ENCODE results near the gene MKI67. TPM values are rescaled to one million over a fixed set of nuclear protein-coding genes. Genes with fewer than 3 reads are reported as not detected.
"Not testable (repeated sequence)": the region's sequence is repeated elsewhere in the genome, so short reads cannot be mapped to it uniquely, and the experiment has no call there.

Gene MKI67
- total RNA-seq, 1 donor from 2014 or later = 0.64 TPM

- H3K27me3 ChIP-seq = no peaks in the 10 kb centered on the region
- no peak for TF ChIP-seq CTCF (IDR thresholded peaks at IDR 0.05)
- no peaks in the 10 kb centered on the region for H3K4me1 ChIP-seq
- H3K9me3 ChIP-seq = peaks cover 0 to 4% of the 10 kb centered on the region in 2 donors
- no peaks in the 10 kb centered on the region for H3K36me3 ChIP-seq
- no peak overlapping the region for H3K27ac ChIP-seq
- no peak overlapping the region for H3K4me3 ChIP-seq
- intact Hi-C loops (cut with DNase I) = no loop called here
- DNase-seq (ENCODE audit: low spot score in 2 of 2) = no peak
Observed at GRCh38 chr10:128169811-128170379, 43.7 kb upstream of the MKI67 start.

- H3K9me3 ChIP-seq = no peaks in the 10 kb centered on the region
- intact Hi-C loops (cut with DNase I) = no loop called here
- H3K27me3 ChIP-seq = no peaks in the 10 kb centered on the region
- TF ChIP-seq CTCF (IDR thresholded peaks at IDR 0.05) = no peak
- no peaks in the 10 kb centered on the region for H3K4me1 ChIP-seq
- no peak overlapping the region for H3K27ac ChIP-seq
- no peak for DNase-seq (ENCODE audit: low spot score in 2 of 2)
- no peak overlapping the region for H3K4me3 ChIP-seq
- no peaks in the 10 kb centered on the region for H3K36me3 ChIP-seq
Observed at GRCh38 chr10:128167926-128168520, 41.8 kb upstream of the MKI67 start.

- intact Hi-C loops (cut with DNase I); H3K36me3 ChIP-seq; H3K9me3 ChIP-seq; H3K4me1 ChIP-seq; H3K4me3 ChIP-seq; H3K27ac ChIP-seq; H3K27me3 ChIP-seq; DNase-seq (ENCODE audit: low spot score in 2 of 2): not testable (repeated sequence)
Observed at GRCh38 chr10:128167123-128167522, 40.9 kb upstream of the MKI67 start.

DNA sequence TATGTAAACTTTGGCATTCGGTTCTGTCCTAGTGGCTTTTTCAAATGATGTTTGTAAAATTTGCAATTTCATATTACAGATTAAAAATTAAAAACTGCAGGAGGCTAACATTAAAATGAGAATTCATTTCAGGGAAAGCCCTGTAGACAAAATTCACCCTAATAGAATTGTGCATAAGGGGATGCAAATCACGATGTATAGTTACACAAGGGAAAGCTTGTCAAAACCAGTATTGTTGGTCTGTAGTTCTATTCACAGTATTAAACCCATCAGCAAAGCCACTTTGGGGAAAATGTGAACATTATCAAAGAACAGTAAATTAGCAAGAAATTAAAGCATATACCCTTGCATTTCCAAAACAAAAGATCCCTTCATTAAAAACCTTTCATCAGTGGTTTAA lies 39.9 kb upstream of the MKI67 start:
- intact Hi-C loops (cut with DNase I) = no loop called here
- no peaks in the 10 kb centered on the region for H3K27me3 ChIP-seq
- no peak for TF ChIP-seq CTCF (IDR thresholded peaks at IDR 0.05)

GRCh38 chr10:128165536-128165935 lies 39.3 kb upstream of the MKI67 start:
- H3K4me1 ChIP-seq = no peaks in the 10 kb centered on the region
- H3K27me3 ChIP-seq = no peaks in the 10 kb centered on the region
- H3K9me3 ChIP-seq = no peaks in the 10 kb centered on the region
- intact Hi-C loops (cut with DNase I) = no loop called here
- no peak overlapping the region for H3K27ac ChIP-seq
- no peak overlapping the region for H3K4me3 ChIP-seq
- no peak for DNase-seq (ENCODE audit: low spot score in 2 of 2)
- no peak for TF ChIP-seq CTCF (IDR thresholded peaks at IDR 0.05)
- no peaks in the 10 kb centered on the region for H3K36me3 ChIP-seq

More for the DNA sequence above, 39.9 kb upstream of the MKI67 start:
- no peak overlapping the region for H3K27ac ChIP-seq
- no peak for DNase-seq (ENCODE audit: low spot score in 2 of 2)
- H3K36me3 ChIP-seq = no peaks in the 10 kb centered on the region
- no peaks in the 10 kb centered on the region for H3K9me3 ChIP-seq
- H3K4me3 ChIP-seq = no peak overlapping the region
- H3K4me1 ChIP-seq = no peaks in the 10 kb centered on the region

DNA sequence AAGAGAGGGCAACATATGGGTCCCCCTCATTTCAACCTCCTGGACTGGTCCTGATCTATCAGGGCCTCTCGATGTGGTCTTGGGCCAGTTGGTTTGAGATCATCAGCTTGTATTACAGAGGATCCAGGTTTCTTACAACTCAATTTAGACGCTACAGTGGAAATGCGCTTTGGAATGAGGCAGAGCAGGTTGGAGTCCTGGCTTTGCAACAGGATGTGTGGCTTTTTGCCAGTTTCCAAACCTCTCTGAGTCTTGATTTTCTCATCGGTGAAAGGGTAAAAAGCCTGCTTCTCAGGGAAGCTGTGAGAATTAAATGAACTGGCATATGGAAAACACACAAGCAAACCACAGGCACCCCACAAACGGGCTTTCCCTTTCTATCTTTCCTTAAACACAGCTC lies 37.5 kb upstream of the MKI67 start:
- no peak overlapping the region for H3K4me3 ChIP-seq
- TF ChIP-seq CTCF (IDR thresholded peaks at IDR 0.05) = no peak
- H3K36me3 ChIP-seq = no peaks in the 10 kb centered on the region
- H3K27ac ChIP-seq = no peak overlapping the region
- no peaks in the 10 kb centered on the region for H3K9me3 ChIP-seq
- intact Hi-C loops (cut with DNase I) = no loop called here
- no peaks in the 10 kb centered on the region for H3K27me3 ChIP-seq
- H3K4me1 ChIP-seq = no peaks in the 10 kb centered on the region
- no peak for DNase-seq (ENCODE audit: low spot score in 2 of 2)
